GM19238 (cell line): ENCODE results near the gene TMEM141.
"Not testable (repeated sequence)": the region's sequence is repeated elsewhere in the genome, so short reads cannot be mapped to it uniquely, and the experiment has no call there.

Experiments used
- DNase-seq: peaks from one replicate; pipeline ENCODE4 v3.0.0; 2011; ENCODE audit warnings: low spot score; ENCODE audit not compliant: insufficient read length

The TMEM141 gene

DNA sequence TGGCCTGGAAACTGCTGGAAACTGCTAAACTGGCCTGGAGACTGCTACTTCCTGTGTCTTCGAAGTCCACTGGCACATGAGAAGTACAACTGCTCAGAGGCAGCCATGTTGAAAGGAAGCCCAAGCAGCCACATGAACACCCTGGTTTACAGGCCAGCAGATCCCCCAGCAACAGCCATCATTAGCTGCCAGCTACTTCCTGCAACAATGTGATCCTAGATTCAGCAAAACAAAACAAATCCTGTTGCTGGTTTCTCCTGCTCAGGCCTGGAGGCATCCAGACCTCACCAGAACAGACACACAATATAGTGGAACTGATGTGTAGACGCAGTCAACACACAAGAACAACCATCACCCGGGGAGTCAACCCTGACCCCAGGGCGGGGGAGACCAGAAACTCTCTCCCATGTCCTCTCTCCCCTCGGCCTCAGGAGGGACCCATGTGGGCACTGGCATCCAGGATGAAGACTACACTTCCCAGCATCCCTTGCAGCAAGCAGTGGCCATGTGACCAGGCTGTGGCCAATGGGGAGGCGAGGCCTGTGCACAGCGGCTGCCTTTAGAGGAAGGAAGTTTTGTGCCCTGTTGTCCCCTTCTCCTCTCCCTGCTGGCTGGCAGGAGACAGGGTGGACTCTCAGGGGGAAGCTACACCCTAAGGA lies 17.6 kb upstream of the TMEM141 start:
- DNase-seq, result peak; percentile 55

- DNase-seq, result no peak
Measured at GRCh38 chr9:136774416-136775045, 16.6 kb upstream of the TMEM141 start.

DNA sequence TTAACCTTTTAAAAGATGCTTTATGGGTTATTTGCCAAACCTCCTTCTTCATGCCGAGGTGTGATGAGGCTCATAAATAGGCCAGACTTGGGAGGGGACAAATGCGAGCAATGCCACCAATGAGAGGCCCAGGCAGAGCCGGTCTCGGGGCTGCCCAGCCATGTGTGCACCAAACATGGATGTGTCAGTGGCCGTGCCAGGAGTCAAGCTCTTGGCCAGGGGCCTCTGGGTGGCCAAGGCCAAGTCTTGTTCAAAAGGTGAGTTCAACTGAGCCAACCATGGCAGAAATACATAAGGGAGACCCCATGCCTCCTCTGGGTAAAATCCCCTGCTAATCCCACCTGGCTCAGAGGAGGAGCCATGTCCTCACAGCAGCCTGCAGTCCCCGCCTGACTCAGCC lies 16.0 kb upstream of the TMEM141 start:
- DNase-seq, result no peak

- DNase-seq, result no peak
Measured at GRCh38 chr9:136776947-136777346, 14.2 kb upstream of the TMEM141 start.

GRCh38 chr9:136777359-136777758 lies 13.8 kb upstream of the TMEM141 start:
- no peak for DNase-seq

GRCh38 chr9:136779808-136780207 lies 11.3 kb upstream of the TMEM141 start:
- no peak for DNase-seq

DNA sequence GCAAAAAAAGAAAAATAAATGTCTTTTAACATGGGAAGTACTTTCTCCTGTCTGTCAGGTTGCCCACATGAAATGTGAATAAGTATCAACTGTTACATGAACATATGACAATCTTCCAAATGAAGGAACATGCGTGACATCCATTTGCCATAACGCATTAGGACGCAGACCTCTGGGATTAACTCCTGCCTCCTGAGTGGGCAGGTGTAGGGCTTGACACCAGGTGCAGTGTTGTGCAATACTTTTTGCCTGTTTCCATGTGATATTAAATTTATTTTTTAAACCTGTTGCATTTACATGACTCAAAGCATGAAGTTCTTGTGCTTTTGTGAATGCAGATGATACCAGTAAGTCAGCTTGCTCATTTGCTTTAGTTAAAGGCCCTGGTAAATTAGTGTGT lies 8.7 kb upstream of the TMEM141 start:
- DNase-seq, result no peak

- no peak for DNase-seq
Measured at GRCh38 chr9:136784249-136784996, 6.7 kb upstream of the TMEM141 start.

DNA sequence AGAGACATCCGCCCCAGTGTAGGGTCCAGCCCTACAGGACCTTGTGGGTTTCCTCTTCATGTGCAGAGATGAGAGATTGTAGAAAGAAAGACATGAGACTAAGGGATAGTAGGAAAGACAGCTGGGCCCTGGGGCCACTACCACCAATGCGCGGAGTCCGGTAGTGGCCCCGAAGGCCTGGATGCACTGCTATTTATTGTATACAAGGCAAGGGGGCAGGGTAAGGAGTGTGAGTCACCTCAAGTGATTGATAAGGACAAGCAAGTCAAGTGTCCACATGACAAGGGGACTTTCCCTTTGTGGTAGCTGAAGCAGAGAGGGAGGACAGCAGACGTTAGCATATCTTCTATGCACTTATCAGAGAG lies 6.2 kb upstream of the TMEM141 start:
- no peak for DNase-seq

DNA sequence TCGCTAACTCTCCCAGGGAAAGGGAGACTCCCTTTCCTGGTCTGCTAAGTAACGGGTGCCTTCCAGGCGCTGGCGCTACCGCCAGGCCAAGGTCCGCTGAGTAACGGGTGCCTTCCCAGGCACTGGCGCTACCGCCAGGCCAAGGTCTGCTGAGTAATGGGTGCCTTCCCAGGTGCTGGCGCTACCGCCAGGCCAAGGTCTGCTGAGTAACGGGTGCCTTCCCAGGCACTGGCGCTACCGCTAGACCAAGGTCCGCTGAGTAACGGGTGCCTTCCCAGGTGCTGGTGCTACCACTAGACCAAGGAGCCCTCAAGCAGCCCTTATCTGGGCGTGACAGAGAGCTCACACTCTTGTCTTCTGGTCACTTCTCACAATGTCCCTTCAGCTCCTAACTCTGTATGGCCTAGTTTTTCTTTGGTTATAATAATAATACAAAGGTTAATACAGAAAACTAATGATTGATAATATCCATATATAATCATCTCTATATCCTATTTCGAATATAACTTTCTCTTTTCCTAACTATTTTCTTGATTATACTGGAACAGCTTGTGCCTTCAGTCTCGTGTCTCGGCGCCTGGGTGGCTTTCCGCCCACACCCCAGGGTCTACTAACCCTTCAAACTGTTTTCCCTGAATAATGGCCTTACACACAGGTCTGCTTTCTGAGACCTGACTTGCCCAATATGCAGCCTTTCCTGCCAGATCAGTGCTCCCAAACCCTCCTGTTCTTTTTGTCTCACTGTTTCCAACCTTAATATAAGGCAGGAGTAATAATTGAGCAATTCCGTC lies 5.4 kb upstream of the TMEM141 start:
- DNase-seq, result not testable (repeated sequence)

DNA sequence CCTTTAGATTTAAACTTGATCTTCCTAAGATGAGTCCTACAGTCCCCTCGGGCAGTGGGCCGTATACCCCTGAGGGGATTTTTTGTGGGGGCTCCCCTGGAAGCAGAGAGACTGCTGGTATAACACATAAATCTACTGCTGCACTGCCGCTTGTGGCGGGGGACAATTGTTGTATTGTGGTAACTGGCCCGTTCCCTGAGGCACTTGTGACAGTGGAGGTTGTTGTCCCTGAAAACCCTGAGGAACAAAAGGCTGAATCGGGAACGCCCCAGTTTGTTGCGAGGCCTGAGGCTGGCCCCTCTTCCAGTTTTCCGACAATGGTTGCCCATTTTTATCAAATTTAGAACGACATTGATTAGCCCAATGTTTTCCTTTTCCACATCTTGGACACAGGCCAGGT lies 4.7 kb upstream of the TMEM141 start:
- no peak for DNase-seq

DNA sequence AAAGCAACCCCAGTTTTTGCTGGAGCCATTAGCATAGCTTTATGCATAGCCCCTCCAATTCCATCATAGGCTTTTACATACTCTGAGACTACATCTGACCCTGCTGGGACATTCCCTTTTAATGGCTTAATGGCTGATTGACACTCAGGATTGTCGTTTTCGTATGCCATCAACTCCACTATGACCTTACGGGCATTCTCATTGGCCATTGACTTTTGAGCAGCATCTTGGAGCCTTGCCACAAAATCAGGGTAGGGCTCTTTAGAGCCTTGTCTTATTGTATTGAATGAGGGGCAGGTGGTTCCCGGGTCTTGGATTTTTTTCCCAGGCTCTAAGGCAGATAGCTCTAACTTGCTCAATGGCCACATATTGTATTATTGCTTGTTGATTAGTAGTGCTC lies 4.2 kb upstream of the TMEM141 start:
- DNase-seq, result not testable (repeated sequence)

GRCh38 chr9:136787690-136788400 lies 3.3 kb upstream of the TMEM141 start:
- DNase-seq, result no peak

DNA sequence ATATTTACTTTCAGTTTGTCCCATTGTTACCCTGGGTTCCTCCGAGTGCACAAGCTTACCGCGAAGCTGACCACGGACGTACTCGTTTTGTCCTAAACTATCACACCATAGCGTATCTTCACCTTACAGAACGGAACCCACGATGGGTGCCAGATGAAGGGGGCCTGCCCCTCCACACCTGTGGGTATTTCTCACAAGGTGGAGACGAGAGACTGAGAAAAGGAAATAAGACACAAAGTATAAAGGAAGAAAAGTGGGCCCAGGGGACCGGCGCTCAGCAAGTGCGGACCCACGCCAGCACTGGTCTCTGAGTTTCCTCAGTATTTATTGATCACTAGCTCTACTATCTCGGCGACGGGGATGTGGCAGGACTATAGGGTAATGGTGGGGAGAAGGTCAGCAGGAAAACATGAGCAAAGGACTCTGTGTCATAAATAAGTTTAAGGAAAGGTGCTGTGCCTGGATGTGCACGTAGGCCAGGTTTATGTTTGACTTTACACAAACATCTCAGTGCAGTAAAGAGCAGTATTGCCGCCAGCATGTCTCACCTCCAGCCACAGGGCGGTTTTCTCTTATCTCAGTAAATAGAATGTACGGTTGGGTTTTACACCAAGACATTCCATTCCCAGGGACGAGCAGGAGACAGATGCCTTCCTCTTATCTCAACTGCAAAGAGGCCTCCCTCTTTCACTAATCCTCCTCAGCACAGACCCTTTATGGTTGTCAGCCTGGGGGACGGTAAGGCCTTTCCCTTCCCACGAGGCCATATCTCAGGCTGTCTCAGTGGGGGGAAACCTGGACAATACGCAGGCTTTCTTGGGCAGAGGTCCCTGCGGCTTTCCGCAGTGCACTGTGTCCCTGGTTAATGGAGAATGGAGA lies 2.3 kb upstream of the TMEM141 start:
- DNase-seq, result not testable (repeated sequence)

DNA sequence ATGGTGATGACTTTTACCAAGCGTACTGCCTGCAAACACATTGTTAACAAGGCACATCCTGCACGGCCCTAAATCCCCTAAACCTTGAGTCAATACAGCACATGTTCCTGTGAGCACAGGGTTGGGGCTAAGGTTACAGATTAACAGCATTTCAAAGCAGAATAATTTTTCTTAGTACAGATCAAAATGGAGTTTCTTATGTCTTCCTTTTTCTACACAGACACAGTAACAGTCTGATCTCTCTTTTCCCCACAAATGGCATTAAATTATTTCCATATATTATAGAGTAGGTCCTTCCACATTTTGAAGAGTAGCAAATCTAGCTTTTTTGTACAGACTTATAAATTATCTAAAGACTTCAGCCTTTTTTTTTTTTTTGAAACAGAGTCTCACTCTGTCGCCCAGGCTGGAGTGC lies 1.6 kb upstream of the TMEM141 start:
- DNase-seq, result no peak

- no peak for DNase-seq
Measured at GRCh38 chr9:136791516-136792276, 552 bp downstream of the TMEM141 start.

DNA sequence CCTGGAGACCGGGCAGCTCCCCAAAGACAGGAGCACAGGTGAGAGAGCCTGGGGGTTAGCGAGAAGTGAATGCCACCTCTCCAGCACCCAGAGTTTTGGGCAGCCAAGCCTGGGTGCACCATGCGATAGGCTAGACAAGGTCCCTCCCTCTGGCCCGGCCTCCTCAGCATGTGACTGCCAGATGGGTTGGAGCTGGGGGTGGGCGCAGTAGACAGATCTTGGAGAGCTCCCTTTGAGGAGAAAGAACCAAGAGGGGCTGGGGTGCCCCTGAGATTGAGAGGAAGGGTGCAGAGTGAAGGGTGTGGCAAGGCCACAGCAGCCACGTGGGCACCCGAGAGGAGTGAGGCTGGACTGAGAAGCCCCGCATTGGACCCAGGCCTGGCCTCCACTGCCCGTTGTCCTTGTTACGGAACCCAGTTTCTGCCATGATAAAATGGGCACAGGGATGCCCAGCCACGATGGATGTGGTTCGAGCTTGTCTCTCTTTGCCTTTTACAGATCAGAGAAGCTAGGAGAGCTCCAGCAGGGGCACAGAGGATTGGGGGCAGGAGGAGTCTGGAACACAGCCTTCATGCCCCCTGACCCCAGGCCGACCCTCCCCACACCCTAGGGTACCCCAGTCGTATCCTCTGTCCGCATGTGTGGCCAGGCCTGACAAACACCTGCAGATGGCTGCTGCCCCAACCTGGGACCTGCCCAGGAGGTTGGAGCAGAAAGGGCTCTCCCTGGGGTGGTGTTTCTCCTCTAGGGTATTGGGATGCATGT lies 1.4 kb downstream of the TMEM141 start:
- no peak for DNase-seq

GRCh38 chr9:136793086-136793946 lies 2.2 kb downstream of the TMEM141 start:
- DNase-seq, result no peak
